ENCODE measurements around the gene HM13.
"Not testable (repeated sequence)": the region's sequence is repeated elsewhere in the genome, so short reads cannot be mapped to it uniquely, and the experiment has no call there.

The HM13 gene

GRCh38 chr20:31572701-31573554 lies 58.7 kb downstream of the HM13 start:
- Histone ChIP-seq H3K27me3 (ENCODE audit: control insufficient read depth, insufficient read depth, low read length, poor library complexity, severe bottlenecking) (no peaks in the 10 kb centered on the region), H3K9me3 (ENCODE audit: control insufficient read depth, low read length) (no peaks in the 10 kb centered on the region), H3K4me3 (ENCODE audit: insufficient read depth, low read depth, low read length) (peak overlapping the region; percentile 47), H3K4me1 (ENCODE audit: control insufficient read depth, insufficient read depth, low read length) (peaks cover 15% of the 10 kb centered on the region), H3K27ac (ENCODE audit: insufficient read depth, low read depth, low read length, poor library complexity, severe bottlenecking) (peak overlapping the region; percentile 97), H3K36me3 (ENCODE audit: control insufficient read depth, insufficient read depth, low read length) (no peaks in the 10 kb centered on the region)
- 2 to 3% methylated on average over 63 of the region's 63 CpGs for WGBS, 2 experiments

- H3K4me3 ChIP-seq (ENCODE audit: insufficient read depth, low read depth, low read length) = peak overlapping the region; percentile 47
- WGBS, 2 experiments = 76 to 78% methylated on average over 18 of the region's 19 CpGs
- no peaks in the 10 kb centered on the region for H3K27me3 ChIP-seq (ENCODE audit: control insufficient read depth, insufficient read depth, low read length, poor library complexity, severe bottlenecking)
- H3K36me3 ChIP-seq (ENCODE audit: control insufficient read depth, insufficient read depth, low read length) = no peaks in the 10 kb centered on the region
- no peaks in the 10 kb centered on the region for H3K9me3 ChIP-seq (ENCODE audit: control insufficient read depth, low read length)
- H3K4me1 ChIP-seq (ENCODE audit: control insufficient read depth, insufficient read depth, low read length) = peaks cover 14% of the 10 kb centered on the region
- no peak overlapping the region for H3K27ac ChIP-seq (ENCODE audit: insufficient read depth, low read depth, low read length, poor library complexity, severe bottlenecking)
These were observed 59.5 kb downstream of the HM13 start for GRCh38 chr20:31573555-31574321.

GRCh38 chr20:31574986-31575385 lies 60.7 kb downstream of the HM13 start:
- not testable (repeated sequence) for H3K27ac ChIP-seq (ENCODE audit: insufficient read depth, low read depth, low read length, poor library complexity, severe bottlenecking); H3K36me3 ChIP-seq (ENCODE audit: control insufficient read depth, insufficient read depth, low read length); H3K4me1 ChIP-seq (ENCODE audit: control insufficient read depth, insufficient read depth, low read length); H3K27me3 ChIP-seq (ENCODE audit: control insufficient read depth, insufficient read depth, low read length, poor library complexity, severe bottlenecking); H3K9me3 ChIP-seq (ENCODE audit: control insufficient read depth, low read length); H3K4me3 ChIP-seq (ENCODE audit: insufficient read depth, low read depth, low read length)
- WGBS, 2 experiments = 94 to 98% methylated on average over 10 of the region's 10 CpGs

- H3K27ac ChIP-seq (ENCODE audit: insufficient read depth, low read depth, low read length, poor library complexity, severe bottlenecking) = no peak overlapping the region
- peaks cover 15% of the 10 kb centered on the region for H3K4me1 ChIP-seq (ENCODE audit: control insufficient read depth, insufficient read depth, low read length)
- H3K4me3 ChIP-seq (ENCODE audit: insufficient read depth, low read depth, low read length) = no peak overlapping the region
- no peaks in the 10 kb centered on the region for H3K9me3 ChIP-seq (ENCODE audit: control insufficient read depth, low read length)
- H3K27me3 ChIP-seq (ENCODE audit: control insufficient read depth, insufficient read depth, low read length, poor library complexity, severe bottlenecking) = no peaks in the 10 kb centered on the region
- 78 to 88% methylated on average over 2 of the region's 2 CpGs for WGBS, 2 experiments
- H3K36me3 ChIP-seq (ENCODE audit: control insufficient read depth, insufficient read depth, low read length) = no peaks in the 10 kb centered on the region
These were observed 62.5 kb downstream of the HM13 start for GRCh38 chr20:31576751-31577150.

GRCh38 chr20:31577194-31577593 lies 63.0 kb downstream of the HM13 start:
- Histone ChIP-seq H3K27me3 (ENCODE audit: control insufficient read depth, insufficient read depth, low read length, poor library complexity, severe bottlenecking) (no peaks in the 10 kb centered on the region), H3K9me3 (ENCODE audit: control insufficient read depth, low read length) (no peaks in the 10 kb centered on the region), H3K36me3 (ENCODE audit: control insufficient read depth, insufficient read depth, low read length) (no peaks in the 10 kb centered on the region), H3K27ac (ENCODE audit: insufficient read depth, low read depth, low read length, poor library complexity, severe bottlenecking) (no peak overlapping the region), H3K4me3 (ENCODE audit: insufficient read depth, low read depth, low read length) (no peak overlapping the region), H3K4me1 (ENCODE audit: control insufficient read depth, insufficient read depth, low read length) (peaks cover 13% of the 10 kb centered on the region)
- 91 to 92% methylated on average over 9 of the region's 9 CpGs for WGBS, 2 experiments

GRCh38 chr20:31578448-31579138 lies 64.4 kb downstream of the HM13 start:
- WGBS, 2 experiments = 92 to 93% methylated on average over 43 of the region's 43 CpGs
- Histone ChIP-seq H3K4me3 (ENCODE audit: insufficient read depth, low read depth, low read length) (no peak overlapping the region), H3K36me3 (ENCODE audit: control insufficient read depth, insufficient read depth, low read length) (no peaks in the 10 kb centered on the region), H3K9me3 (ENCODE audit: control insufficient read depth, low read length) (no peaks in the 10 kb centered on the region), H3K27me3 (ENCODE audit: control insufficient read depth, insufficient read depth, low read length, poor library complexity, severe bottlenecking) (no peaks in the 10 kb centered on the region), H3K27ac (ENCODE audit: insufficient read depth, low read depth, low read length, poor library complexity, severe bottlenecking) (no peak overlapping the region), H3K4me1 (ENCODE audit: control insufficient read depth, insufficient read depth, low read length) (peaks cover 11% of the 10 kb centered on the region)

GRCh38 chr20:31579245-31579644 lies 65.0 kb downstream of the HM13 start:
- WGBS, 2 experiments = 94 to 95% methylated on average over 6 of the region's 6 CpGs

GRCh38 chr20:31579941-31580651 lies 65.9 kb downstream of the HM13 start:
- H3K27ac ChIP-seq (ENCODE audit: insufficient read depth, low read depth, low read length, poor library complexity, severe bottlenecking); H3K9me3 ChIP-seq (ENCODE audit: control insufficient read depth, low read length); H3K36me3 ChIP-seq (ENCODE audit: control insufficient read depth, insufficient read depth, low read length); H3K4me3 ChIP-seq (ENCODE audit: insufficient read depth, low read depth, low read length); H3K27me3 ChIP-seq (ENCODE audit: control insufficient read depth, insufficient read depth, low read length, poor library complexity, severe bottlenecking): not testable (repeated sequence)
- H3K4me1 ChIP-seq (ENCODE audit: control insufficient read depth, insufficient read depth, low read length) = peaks cover 11% of the 10 kb centered on the region
- 95 to 96% methylated on average over 17 of the region's 17 CpGs for WGBS, 2 experiments

More at GRCh38 chr20:31579245-31579644, 65.0 kb downstream of the HM13 start:
- Histone ChIP-seq H3K9me3 (ENCODE audit: control insufficient read depth, low read length) (no peaks in the 10 kb centered on the region), H3K36me3 (ENCODE audit: control insufficient read depth, insufficient read depth, low read length) (no peaks in the 10 kb centered on the region), H3K27me3 (ENCODE audit: control insufficient read depth, insufficient read depth, low read length, poor library complexity, severe bottlenecking) (no peaks in the 10 kb centered on the region), H3K27ac (ENCODE audit: insufficient read depth, low read depth, low read length, poor library complexity, severe bottlenecking) (no peak overlapping the region), H3K4me3 (ENCODE audit: insufficient read depth, low read depth, low read length) (no peak overlapping the region), H3K4me1 (ENCODE audit: control insufficient read depth, insufficient read depth, low read length) (peaks cover 11% of the 10 kb centered on the region)

- H3K27ac ChIP-seq (ENCODE audit: insufficient read depth, low read depth, low read length, poor library complexity, severe bottlenecking) = no peak overlapping the region
- WGBS, 2 experiments = 56 to 63% methylated on average over 7 of the region's 7 CpGs
These were observed 66.5 kb downstream of the HM13 start for GRCh38 chr20:31580706-31581105.

More at GRCh38 chr20:31580706-31581105, 66.5 kb downstream of the HM13 start:
- no peaks in the 10 kb centered on the region for H3K27me3 ChIP-seq (ENCODE audit: control insufficient read depth, insufficient read depth, low read length, poor library complexity, severe bottlenecking)
- no peaks in the 10 kb centered on the region for H3K36me3 ChIP-seq (ENCODE audit: control insufficient read depth, insufficient read depth, low read length)
- no peaks in the 10 kb centered on the region for H3K9me3 ChIP-seq (ENCODE audit: control insufficient read depth, low read length)
- no peak overlapping the region for H3K4me3 ChIP-seq (ENCODE audit: insufficient read depth, low read depth, low read length)
- peaks cover 15% of the 10 kb centered on the region for H3K4me1 ChIP-seq (ENCODE audit: control insufficient read depth, insufficient read depth, low read length)

All from ectodermal cell (in vitro differentiated cells).